GM23338 (cell line): ENCODE data around the gene BEST4. TPM values are rescaled to one million over a fixed set of nuclear protein-coding genes. Genes with fewer than 3 reads are reported as not detected.

Source experiments
- CREB1 ChIP-seq: fragments of 250-450 bp; sonication (Bioruptor Pico); IDR thresholded peaks from 2 replicates; pipeline ENCODE4 v1.5.0; 2020; ENCODE audit warnings: low read depth, mild to moderate bottlenecking, moderate library complexity
- EZH2phosphoT487 ChIP-seq: fragments of 200-600 bp; sonication (generic); IDR thresholded peaks from one replicate; pipeline ENCODE4 v1.8.1; 2018; ENCODE audit warnings: antibody characterized with exemption; ENCODE audit not compliant: unreplicated experiment
- STAT1 ChIP-seq: IDR thresholded peaks from one replicate; pipeline ENCODE4 v1.6.1; 2016; ENCODE audit warnings: antibody characterized with exemption; ENCODE audit not compliant: unreplicated experiment
- ZNF114 ChIP-seq: fragments of 250-450 bp; sonication (Bioruptor Pico); IDR thresholded peaks from 2 replicates; pipeline ENCODE4 v1.5.0; 2020; ENCODE audit warnings: mild to moderate bottlenecking, moderate library complexity
- ZNF331 ChIP-seq: fragments of 250-450 bp; sonication (Bioruptor Pico); IDR thresholded peaks from 2 replicates; pipeline ENCODE4 v1.5.0; 2020; ENCODE audit warnings: low read depth, mild to moderate bottlenecking, moderate library complexity
- polyA plus RNA-seq: library from polyadenylated mRNA; unstranded; fragments of >200 nt; fragmentation: Nextera tagmentation; extraction: Ambion mirVana; gene quantifications from 2 replicates; pipeline ENCODE4 v1.2.1, GENCODE V29; 2016
- total RNA-seq: library from RNA; depleted of rRNA; stranded (reverse); fragments of >200 nt; shearing (Covaris generic); gene quantifications from 2 replicates; pipeline ENCODE4 v1.2.3, GENCODE V29; 2014
- TF ChIP-seq, protein P1 (sequence below): fragments of 250-450 bp; sonication (Bioruptor Pico); IDR thresholded peaks from 2 replicates; pipeline ENCODE4 v1.5.0; 2020; ENCODE audit warnings: mild to moderate bottlenecking, moderate library complexity
- TF ChIP-seq, protein P2 (sequence below): IDR thresholded peaks from one replicate; pipeline ENCODE4 v1.6.1; 2018; ENCODE audit warnings: antibody characterized with exemption; ENCODE audit not compliant: unreplicated experiment
- TF ChIP-seq, protein P3 (sequence below), 2 experiments: fragments of 200-600 bp in 1 of 2; sonication (generic) in 1 of 2; conservative IDR thresholded peaks; 2 replicates each; pipeline versions ENCODE4 v1.5.1 to v1.6.1; 2016 to 2017; ENCODE audit warnings: antibody characterized with exemption in 2 of 2, low read depth in 2 of 2, mild to moderate bottlenecking in 2 of 2, moderate library complexity in 1 of 2

Gene BEST4
- total and polyA plus RNA-seq, 2 experiments from 2014 or later, result 0.63 to 1.6 TPM

DNA sequence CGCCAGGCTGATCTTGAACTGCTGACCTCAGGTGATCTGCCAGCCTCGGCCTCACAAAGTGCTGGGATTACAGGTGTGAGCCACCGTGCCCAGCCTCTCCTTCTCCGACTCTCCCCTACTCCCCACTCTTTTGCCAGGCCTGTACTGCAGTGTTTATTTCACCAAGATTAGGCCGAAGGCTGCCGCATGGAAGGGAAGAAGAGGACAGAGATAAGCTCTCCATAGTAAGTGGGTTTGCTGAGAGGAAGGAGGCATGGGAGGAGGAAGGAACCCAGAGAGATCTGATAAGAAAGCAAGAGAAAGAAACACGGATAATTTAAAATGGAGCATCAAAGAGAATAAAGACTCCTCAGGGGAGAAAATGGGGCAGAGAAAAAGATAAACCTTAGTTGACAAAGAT, 46.4 kb upstream of the BEST4 start (continued):
- TF ChIP-seq, protein P1, sequence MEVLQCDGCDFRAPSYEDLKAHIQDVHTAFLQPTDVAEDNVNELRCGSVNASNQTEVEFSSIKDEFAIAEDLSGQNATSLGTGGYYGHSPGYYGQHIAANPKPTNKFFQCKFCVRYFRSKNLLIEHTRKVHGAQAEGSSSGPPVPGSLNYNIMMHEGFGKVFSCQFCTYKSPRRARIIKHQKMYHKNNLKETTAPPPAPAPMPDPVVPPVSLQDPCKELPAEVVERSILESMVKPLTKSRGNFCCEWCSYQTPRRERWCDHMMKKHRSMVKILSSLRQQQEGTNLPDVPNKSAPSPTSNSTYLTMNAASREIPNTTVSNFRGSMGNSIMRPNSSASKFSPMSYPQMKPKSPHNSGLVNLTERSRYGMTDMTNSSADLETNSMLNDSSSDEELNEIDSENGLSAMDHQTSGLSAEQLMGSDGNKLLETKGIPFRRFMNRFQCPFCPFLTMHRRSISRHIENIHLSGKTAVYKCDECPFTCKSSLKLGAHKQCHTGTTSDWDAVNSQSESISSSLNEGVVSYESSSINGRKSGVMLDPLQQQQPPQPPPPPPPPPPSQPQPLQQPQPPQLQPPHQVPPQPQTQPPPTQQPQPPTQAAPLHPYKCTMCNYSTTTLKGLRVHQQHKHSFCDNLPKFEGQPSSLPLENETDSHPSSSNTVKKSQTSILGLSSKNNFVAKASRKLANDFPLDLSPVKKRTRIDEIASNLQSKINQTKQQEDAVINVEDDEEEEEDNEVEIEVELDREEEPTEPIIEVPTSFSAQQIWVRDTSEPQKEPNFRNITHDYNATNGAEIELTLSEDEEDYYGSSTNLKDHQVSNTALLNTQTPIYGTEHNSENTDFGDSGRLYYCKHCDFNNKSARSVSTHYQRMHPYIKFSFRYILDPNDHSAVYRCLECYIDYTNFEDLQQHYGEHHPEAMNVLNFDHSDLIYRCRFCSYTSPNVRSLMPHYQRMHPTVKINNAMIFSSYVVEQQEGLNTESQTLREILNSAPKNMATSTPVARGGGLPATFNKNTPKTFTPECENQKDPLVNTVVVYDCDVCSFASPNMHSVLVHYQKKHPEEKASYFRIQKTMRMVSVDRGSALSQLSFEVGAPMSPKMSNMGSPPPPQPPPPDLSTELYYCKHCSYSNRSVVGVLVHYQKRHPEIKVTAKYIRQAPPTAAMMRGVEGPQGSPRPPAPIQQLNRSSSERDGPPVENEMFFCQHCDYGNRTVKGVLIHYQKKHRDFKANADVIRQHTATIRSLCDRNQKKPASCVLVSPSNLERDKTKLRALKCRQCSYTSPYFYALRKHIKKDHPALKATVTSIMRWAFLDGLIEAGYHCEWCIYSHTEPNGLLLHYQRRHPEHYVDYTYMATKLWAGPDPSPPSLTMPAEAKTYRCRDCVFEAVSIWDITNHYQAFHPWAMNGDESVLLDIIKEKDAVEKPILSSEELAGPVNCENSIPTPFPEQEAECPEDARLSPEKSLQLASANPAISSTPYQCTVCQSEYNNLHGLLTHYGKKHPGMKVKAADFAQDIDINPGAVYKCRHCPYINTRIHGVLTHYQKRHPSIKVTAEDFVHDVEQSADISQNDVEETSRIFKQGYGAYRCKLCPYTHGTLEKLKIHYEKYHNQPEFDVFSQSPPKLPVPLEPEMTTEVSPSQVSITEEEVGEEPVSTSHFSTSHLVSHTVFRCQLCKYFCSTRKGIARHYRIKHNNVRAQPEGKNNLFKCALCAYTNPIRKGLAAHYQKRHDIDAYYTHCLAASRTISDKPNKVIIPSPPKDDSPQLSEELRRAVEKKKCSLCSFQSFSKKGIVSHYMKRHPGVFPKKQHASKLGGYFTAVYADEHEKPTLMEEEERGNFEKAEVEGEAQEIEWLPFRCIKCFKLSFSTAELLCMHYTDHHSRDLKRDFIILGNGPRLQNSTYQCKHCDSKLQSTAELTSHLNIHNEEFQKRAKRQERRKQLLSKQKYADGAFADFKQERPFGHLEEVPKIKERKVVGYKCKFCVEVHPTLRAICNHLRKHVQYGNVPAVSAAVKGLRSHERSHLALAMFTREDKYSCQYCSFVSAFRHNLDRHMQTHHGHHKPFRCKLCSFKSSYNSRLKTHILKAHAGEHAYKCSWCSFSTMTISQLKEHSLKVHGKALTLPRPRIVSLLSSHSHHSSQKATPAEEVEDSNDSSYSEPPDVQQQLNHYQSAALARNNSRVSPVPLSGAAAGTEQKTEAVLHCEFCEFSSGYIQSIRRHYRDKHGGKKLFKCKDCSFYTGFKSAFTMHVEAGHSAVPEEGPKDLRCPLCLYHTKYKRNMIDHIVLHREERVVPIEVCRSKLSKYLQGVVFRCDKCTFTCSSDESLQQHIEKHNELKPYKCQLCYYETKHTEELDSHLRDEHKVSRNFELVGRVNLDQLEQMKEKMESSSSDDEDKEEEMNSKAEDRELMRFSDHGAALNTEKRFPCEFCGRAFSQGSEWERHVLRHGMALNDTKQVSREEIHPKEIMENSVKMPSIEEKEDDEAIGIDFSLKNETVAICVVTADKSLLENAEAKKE, result no peak
- no peak for TF ChIP-seq CREB1 (CRISPR knock-in tag)
- TF ChIP-seq ZNF114 (CRISPR knock-in tag), result no peak
- TF ChIP-seq, protein P2, sequence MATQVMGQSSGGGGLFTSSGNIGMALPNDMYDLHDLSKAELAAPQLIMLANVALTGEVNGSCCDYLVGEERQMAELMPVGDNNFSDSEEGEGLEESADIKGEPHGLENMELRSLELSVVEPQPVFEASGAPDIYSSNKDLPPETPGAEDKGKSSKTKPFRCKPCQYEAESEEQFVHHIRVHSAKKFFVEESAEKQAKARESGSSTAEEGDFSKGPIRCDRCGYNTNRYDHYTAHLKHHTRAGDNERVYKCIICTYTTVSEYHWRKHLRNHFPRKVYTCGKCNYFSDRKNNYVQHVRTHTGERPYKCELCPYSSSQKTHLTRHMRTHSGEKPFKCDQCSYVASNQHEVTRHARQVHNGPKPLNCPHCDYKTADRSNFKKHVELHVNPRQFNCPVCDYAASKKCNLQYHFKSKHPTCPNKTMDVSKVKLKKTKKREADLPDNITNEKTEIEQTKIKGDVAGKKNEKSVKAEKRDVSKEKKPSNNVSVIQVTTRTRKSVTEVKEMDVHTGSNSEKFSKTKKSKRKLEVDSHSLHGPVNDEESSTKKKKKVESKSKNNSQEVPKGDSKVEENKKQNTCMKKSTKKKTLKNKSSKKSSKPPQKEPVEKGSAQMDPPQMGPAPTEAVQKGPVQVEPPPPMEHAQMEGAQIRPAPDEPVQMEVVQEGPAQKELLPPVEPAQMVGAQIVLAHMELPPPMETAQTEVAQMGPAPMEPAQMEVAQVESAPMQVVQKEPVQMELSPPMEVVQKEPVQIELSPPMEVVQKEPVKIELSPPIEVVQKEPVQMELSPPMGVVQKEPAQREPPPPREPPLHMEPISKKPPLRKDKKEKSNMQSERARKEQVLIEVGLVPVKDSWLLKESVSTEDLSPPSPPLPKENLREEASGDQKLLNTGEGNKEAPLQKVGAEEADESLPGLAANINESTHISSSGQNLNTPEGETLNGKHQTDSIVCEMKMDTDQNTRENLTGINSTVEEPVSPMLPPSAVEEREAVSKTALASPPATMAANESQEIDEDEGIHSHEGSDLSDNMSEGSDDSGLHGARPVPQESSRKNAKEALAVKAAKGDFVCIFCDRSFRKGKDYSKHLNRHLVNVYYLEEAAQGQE, result no peak
- TF ChIP-seq ZNF331 (CRISPR knock-in tag), result no peak
- TF ChIP-seq STAT1, result no peak
- TF ChIP-seq, protein P3, sequence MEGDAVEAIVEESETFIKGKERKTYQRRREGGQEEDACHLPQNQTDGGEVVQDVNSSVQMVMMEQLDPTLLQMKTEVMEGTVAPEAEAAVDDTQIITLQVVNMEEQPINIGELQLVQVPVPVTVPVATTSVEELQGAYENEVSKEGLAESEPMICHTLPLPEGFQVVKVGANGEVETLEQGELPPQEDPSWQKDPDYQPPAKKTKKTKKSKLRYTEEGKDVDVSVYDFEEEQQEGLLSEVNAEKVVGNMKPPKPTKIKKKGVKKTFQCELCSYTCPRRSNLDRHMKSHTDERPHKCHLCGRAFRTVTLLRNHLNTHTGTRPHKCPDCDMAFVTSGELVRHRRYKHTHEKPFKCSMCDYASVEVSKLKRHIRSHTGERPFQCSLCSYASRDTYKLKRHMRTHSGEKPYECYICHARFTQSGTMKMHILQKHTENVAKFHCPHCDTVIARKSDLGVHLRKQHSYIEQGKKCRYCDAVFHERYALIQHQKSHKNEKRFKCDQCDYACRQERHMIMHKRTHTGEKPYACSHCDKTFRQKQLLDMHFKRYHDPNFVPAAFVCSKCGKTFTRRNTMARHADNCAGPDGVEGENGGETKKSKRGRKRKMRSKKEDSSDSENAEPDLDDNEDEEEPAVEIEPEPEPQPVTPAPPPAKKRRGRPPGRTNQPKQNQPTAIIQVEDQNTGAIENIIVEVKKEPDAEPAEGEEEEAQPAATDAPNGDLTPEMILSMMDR (conservative IDR thresholded peaks at IDR 0.05; ENCODE audit: low read depth in 2 of 2), result no peak
- TF ChIP-seq EZH2phosphoT487, result no peak
